ENCODE measurements around the gene GZMM.

GZMM gene

DNA sequence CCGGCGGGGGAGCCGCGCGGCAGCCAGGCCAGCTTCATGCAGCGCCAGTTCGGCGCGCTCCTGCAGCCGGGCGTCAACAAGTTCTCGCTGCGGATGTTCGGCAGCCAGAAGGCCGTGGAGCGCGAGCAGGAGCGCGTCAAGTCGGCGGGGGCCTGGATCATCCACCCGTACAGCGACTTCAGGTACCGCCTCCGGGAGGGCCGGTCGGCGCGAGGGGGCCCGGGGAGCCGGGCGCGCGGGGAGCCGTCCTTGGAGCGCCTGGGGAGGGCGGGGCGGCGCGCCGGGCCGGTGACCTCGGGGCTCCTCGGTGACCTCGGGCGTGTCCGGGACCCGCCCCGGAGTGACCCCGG lies 46.5 kb downstream of the GZMM start:
- TF ChIP-seq TAF1 (IDR thresholded peaks at IDR 0.05; ENCODE audit: borderline replicate concordance, insufficient read depth, low read length) (no peak), POLR2AphosphoS5 (IDR thresholded peaks at IDR 0.05; ENCODE audit: low read depth, low read length) (no peak), SIN3A (IDR thresholded peaks at IDR 0.05; ENCODE audit: borderline replicate concordance, insufficient read depth, low read length) (no peak), FOXP2 (optimal IDR thresholded peaks at IDR 0.05; ENCODE audit: borderline replicate concordance, extremely low read depth, extremely low read length, insufficient read depth) (no peak)
- TF ChIP-seq, protein P1, sequence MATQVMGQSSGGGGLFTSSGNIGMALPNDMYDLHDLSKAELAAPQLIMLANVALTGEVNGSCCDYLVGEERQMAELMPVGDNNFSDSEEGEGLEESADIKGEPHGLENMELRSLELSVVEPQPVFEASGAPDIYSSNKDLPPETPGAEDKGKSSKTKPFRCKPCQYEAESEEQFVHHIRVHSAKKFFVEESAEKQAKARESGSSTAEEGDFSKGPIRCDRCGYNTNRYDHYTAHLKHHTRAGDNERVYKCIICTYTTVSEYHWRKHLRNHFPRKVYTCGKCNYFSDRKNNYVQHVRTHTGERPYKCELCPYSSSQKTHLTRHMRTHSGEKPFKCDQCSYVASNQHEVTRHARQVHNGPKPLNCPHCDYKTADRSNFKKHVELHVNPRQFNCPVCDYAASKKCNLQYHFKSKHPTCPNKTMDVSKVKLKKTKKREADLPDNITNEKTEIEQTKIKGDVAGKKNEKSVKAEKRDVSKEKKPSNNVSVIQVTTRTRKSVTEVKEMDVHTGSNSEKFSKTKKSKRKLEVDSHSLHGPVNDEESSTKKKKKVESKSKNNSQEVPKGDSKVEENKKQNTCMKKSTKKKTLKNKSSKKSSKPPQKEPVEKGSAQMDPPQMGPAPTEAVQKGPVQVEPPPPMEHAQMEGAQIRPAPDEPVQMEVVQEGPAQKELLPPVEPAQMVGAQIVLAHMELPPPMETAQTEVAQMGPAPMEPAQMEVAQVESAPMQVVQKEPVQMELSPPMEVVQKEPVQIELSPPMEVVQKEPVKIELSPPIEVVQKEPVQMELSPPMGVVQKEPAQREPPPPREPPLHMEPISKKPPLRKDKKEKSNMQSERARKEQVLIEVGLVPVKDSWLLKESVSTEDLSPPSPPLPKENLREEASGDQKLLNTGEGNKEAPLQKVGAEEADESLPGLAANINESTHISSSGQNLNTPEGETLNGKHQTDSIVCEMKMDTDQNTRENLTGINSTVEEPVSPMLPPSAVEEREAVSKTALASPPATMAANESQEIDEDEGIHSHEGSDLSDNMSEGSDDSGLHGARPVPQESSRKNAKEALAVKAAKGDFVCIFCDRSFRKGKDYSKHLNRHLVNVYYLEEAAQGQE (IDR thresholded peaks at IDR 0.05; ENCODE audit: insufficient read depth in 1 of 2, low read depth in 2 of 2, low read length in 2 of 2): peak in 1 of 2 experiments; percentile 49; a peak in 2 of 4 replicates

DNA sequence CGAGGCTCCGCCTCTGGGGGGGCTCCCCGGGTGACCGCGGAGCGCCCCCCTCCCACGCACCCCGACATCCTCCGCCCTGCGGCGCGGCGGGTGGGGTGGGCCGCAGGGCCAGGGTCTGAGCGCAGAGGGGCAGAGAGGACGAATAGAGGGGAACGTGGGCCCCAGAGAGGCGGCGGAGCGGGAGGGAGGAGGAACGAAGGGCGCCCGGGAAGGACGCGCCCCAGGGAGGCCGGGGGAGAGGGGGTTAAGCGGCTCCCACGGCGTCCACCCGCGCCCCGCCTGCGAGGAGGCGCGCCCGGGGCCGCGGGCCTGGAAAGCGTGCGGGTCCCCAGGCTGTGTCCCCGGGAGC lies 46.9 kb downstream of the GZMM start:
- TF ChIP-seq FOXP2 (optimal IDR thresholded peaks at IDR 0.05; ENCODE audit: borderline replicate concordance, extremely low read depth, extremely low read length, insufficient read depth): no peak
- TF ChIP-seq POLR2AphosphoS5 (IDR thresholded peaks at IDR 0.05; ENCODE audit: low read depth, low read length): no peak
- TF ChIP-seq TAF1 (IDR thresholded peaks at IDR 0.05; ENCODE audit: borderline replicate concordance, insufficient read depth, low read length): no peak
- no peak for TF ChIP-seq SIN3A (IDR thresholded peaks at IDR 0.05; ENCODE audit: borderline replicate concordance, insufficient read depth, low read length)
- TF ChIP-seq, protein P1 (IDR thresholded peaks at IDR 0.05; ENCODE audit: insufficient read depth in 1 of 2, low read depth in 2 of 2, low read length in 2 of 2): no peak

DNA sequence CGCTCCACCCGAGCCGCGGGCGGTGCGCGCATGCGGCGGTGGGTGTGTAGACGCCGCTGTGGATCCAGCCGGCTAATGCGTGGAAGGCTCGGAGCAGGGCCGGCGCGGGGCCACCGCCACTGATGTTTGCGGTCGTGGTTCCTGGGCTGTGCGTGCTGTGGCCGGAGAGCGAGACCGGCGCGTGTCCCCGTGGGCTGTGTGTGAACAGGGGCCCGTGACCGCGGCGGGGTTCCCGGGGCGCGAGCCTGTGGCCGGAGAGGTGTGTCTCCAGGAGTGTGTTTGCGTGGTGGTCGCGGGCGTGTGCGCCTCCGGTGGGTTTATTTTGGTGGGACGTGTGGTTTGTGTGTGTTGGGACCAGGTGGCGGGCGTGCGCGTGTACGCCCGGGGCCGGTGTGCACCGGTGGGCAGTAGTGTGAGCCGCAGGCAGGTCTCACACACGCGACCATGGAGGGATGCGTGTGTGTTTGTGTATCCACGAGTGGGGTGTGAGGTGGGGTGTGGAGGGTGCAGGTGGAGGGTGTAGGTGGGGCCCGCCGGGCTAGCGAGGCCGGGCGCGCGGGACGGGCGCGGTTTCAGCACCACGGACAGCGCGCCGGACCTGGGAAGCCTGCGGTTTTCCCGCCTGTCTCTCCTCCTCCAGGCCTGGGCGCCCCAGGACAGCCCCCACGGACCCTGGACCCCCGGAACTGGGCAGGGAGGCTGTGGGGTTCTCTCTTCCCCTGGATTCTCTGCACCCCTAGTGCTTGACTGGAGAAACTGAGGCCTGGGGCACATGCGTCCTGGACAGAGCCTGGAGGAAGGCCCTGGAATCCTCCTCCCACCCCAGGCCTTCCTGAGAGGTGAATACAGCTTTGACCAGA lies 47.5 kb downstream of the GZMM start:
- TF ChIP-seq TAF1 (IDR thresholded peaks at IDR 0.05; ENCODE audit: borderline replicate concordance, insufficient read depth, low read length) (no peak), SIN3A (IDR thresholded peaks at IDR 0.05; ENCODE audit: borderline replicate concordance, insufficient read depth, low read length) (peak; percentile 46; the same call in 1 of the 2 replicates), FOXP2 (optimal IDR thresholded peaks at IDR 0.05; ENCODE audit: borderline replicate concordance, extremely low read depth, extremely low read length, insufficient read depth) (no peak), POLR2AphosphoS5 (IDR thresholded peaks at IDR 0.05; ENCODE audit: low read depth, low read length) (no peak)
- TF ChIP-seq, protein P1 (IDR thresholded peaks at IDR 0.05; ENCODE audit: insufficient read depth in 1 of 2, low read depth in 2 of 2, low read length in 2 of 2): peak; percentile 97

DNA sequence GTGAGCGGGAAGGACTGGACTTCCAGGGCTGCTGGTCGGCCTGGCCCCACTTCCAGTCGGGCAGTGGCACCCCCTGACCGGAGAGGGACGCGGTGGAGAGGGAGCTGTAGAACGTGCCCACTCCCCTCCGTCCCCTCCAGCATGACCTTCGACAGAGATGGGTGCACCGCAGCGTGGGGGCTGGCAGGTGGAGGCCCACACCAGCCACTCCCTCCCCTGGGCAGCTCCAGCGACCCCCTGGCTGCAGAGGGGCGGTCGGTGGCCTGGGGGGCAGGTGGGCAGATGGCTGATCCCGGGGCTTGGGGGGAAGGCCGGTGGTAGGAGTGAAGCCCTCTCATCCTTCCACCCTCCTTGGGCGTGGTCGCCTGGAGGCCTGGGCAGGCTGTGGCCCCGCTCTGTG lies 48.2 kb downstream of the GZMM start:
- TF ChIP-seq, protein P1 (IDR thresholded peaks at IDR 0.05; ENCODE audit: insufficient read depth in 1 of 2, low read depth in 2 of 2, low read length in 2 of 2): no peak
- TF ChIP-seq TAF1 (IDR thresholded peaks at IDR 0.05; ENCODE audit: borderline replicate concordance, insufficient read depth, low read length) (no peak), POLR2AphosphoS5 (IDR thresholded peaks at IDR 0.05; ENCODE audit: low read depth, low read length) (no peak), FOXP2 (optimal IDR thresholded peaks at IDR 0.05; ENCODE audit: borderline replicate concordance, extremely low read depth, extremely low read length, insufficient read depth) (no peak), SIN3A (IDR thresholded peaks at IDR 0.05; ENCODE audit: borderline replicate concordance, insufficient read depth, low read length) (no peak)

All from PFSK-1 (cell line).